Measurements from ENCODE around the gene RDH16. TPM values are rescaled to one million over a fixed set of nuclear protein-coding genes. Genes with fewer than 3 reads are reported as not detected.

The RDH16 gene
- total RNA-seq, 1 experiment from 2014 or later = 0.39 TPM

DNA sequence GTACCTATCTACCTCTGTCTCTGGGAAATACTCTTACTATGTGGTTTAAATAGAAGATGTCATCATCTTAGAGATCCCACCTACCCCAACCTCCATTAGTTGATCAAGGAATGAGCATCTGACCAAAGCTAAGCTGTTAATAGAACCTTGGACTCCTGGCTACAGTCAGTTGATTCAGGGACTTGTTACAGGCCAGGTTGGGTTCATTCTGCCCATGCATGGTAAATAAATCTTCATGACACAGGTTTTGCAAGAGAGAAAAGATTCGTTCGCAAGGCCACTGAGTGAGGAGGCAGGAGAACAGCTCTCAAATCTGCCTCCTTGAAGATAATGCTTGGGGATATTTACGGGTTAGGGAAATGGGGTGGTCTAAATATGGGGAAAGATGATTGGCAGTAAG is 42.7 kb downstream of the RDH16 start:
- WGBS (ENCODE audit: extremely low coverage, insufficient read length, low lambda C conversion rate) = no CpG with 5 or more reads among the region's 3 CpGs
- Histone ChIP-seq H3K56ac (ENCODE audit: insufficient read length, low read depth, low read length) (no peak overlapping the region), H2BK15ac (ENCODE audit: low read depth, low read length) (no peak overlapping the region), H3K18ac (ENCODE audit: insufficient read length, low read depth, low read length) (no peak overlapping the region), H4K91ac (ENCODE audit: insufficient read length, low read depth, low read length) (no peak overlapping the region), H3K79me1 (ENCODE audit: insufficient read depth, low read depth, low read length, poor library complexity, severe bottlenecking) (no peaks in the 10 kb centered on the region), H2BK12ac (ENCODE audit: insufficient read length, low read depth, low read length) (no peak overlapping the region), H3K9ac (ENCODE audit: extremely low read depth, insufficient read length, low read length) (no peak overlapping the region), H2BK20ac (ENCODE audit: low read depth, low read length, poor library complexity, severe bottlenecking) (no peak overlapping the region), H3K14ac (ENCODE audit: insufficient read depth, low read length) (no peak overlapping the region), H3K9me3 (ENCODE audit: control insufficient read depth, low read depth, low read length) (no peaks in the 10 kb centered on the region), H3K27me3 (ENCODE audit: insufficient read depth, low read length) (no peaks in the 10 kb centered on the region), H3K27ac (ENCODE audit: insufficient read length, low read depth, low read length) (no peak overlapping the region), H3T11ph (ENCODE audit: low read length) (no peak overlapping the region), H2BK5ac (ENCODE audit: insufficient read length, low read length) (no peak overlapping the region), H2AFZ (ENCODE audit: low read length) (no peak overlapping the region), H2AK5ac (ENCODE audit: insufficient read length, low read length) (no peak overlapping the region), H3K4ac (ENCODE audit: low read depth, low read length) (no peak overlapping the region), H4K5ac (ENCODE audit: insufficient read length, low read depth, low read length) (no peak overlapping the region), H3K4me1 (ENCODE audit: insufficient read depth, low read length) (no peaks in the 10 kb centered on the region), H3K79me2 (ENCODE audit: insufficient read depth, low read length) (no peaks in the 10 kb centered on the region), H3K4me2 (ENCODE audit: insufficient read depth, insufficient read length, low read length) (no peak overlapping the region), H3K23me2 (ENCODE audit: insufficient read length, low read depth, low read length, poor library complexity, severe bottlenecking) (no peaks in the 10 kb centered on the region), H2BK120ac (ENCODE audit: low read depth, low read length, poor library complexity, severe bottlenecking) (no peak overlapping the region), H4K20me1 (ENCODE audit: control insufficient read depth, insufficient read depth, insufficient read length) (no peaks in the 10 kb centered on the region), H4K8ac (replicated peaks; ENCODE audit: insufficient read length, low read depth, low read length) (no peak overlapping the region), H3K23ac (ENCODE audit: insufficient read length, low read depth, low read length) (no peak overlapping the region)
- H3K4me1 Mint-ChIP-seq = no peaks in the 10 kb centered on the region
- H3K4me3 Mint-ChIP-seq = no peak overlapping the region
- DNase-seq = no peak
- peaks cover 0 to 2% (median 0%) of the 10 kb centered on the region in 3 experiments; a peak in 4 of 7 replicates for H3K36me3 Mint-ChIP-seq (ENCODE audit: insufficient read depth in 1 of 3, low read depth in 3 of 3)
- H3K27ac Mint-ChIP-seq = no peak overlapping the region
- H3K27me3 Mint-ChIP-seq (ENCODE audit: low read depth) = peaks cover 15% of the 10 kb centered on the region
- no peak for TF ChIP-seq CTCF (conservative IDR thresholded peaks at IDR 0.05)
- H3K9me3 Mint-ChIP-seq = peaks cover 24 to 32% of the 10 kb centered on the region in 2 experiments
